AG10803 (cell line): ENCODE data around the gene TBC1D22A.

Experiments used
- DNase-seq: peaks from one replicate; pipeline ENCODE4 v3.0.0; 2010; ENCODE audit warnings: low read depth
- H3K4me3 ChIP-seq: 2 replicates; pipeline ENCODE4 v1.5.1; 2011; ENCODE audit warnings: mild to moderate bottlenecking, low read length, control low read depth
- CTCF ChIP-seq: conservative IDR thresholded peaks from 2 replicates; pipeline ENCODE4 v1.5.1; 2011; ENCODE audit warnings: mild to moderate bottlenecking, low read length, control low read depth, inconsistent platforms

TBC1D22A gene

GRCh38 chr22:46972256-46972655 lies 209.8 kb downstream of the TBC1D22A start:
- DNase-seq: no peak
- no peak for TF ChIP-seq CTCF
- H3K4me3 ChIP-seq: no peak overlapping the region

- TF ChIP-seq CTCF: no peak
- no peak overlapping the region for H3K4me3 ChIP-seq
- peak; percentile 6 for DNase-seq
Measured at GRCh38 chr22:46972901-46973831, 210.7 kb downstream of the TBC1D22A start.

- TF ChIP-seq CTCF: no peak
- H3K4me3 ChIP-seq: no peak overlapping the region
- DNase-seq: no peak
Measured at GRCh38 chr22:46974077-46974476, 211.6 kb downstream of the TBC1D22A start.

GRCh38 chr22:46974631-46975585 lies 212.5 kb downstream of the TBC1D22A start:
- TF ChIP-seq CTCF: no peak
- DNase-seq: no peak
- H3K4me3 ChIP-seq: no peak overlapping the region

- TF ChIP-seq CTCF: no peak
- no peak overlapping the region for H3K4me3 ChIP-seq
- DNase-seq: no peak
Measured at GRCh38 chr22:46976143-46976542, 213.7 kb downstream of the TBC1D22A start.

GRCh38 chr22:46976598-46976997 lies 214.1 kb downstream of the TBC1D22A start:
- no peak for DNase-seq
- TF ChIP-seq CTCF: no peak
- no peak overlapping the region for H3K4me3 ChIP-seq
